SH-SY5Y (cell line): ENCODE measurements around the gene FAM222A.

Source experiments
- GATA2 ChIP-seq: IDR thresholded peaks from 2 replicates; pipeline ENCODE4 v1.6.1; 2011; ENCODE audit warnings: mild to moderate bottlenecking, low read depth, low read length
- GATA3 ChIP-seq: IDR thresholded peaks from 2 replicates; pipeline ENCODE4 v1.6.1; 2011; ENCODE audit warnings: low read depth, mild to moderate bottlenecking, low read length, moderate library complexity

DNA sequence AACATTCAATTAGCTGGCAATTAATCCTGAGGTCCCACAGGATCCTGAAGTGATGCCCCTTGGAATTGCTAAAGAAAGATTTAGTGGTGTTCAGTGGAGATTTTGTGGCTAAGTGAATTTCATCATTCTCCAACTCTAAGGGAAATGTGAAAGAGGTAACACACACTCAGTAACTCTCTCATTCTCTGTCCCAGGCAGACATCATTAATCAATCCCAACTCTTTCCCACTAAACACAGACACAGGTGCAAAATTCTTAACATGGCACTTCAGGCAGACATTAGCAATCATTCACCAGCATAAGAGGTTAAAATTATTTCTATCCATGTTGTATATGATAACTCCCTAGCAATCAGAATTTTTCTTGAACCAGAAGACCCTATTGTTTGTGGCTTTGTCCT is 79.4 kb downstream of the FAM222A start:
- TF ChIP-seq GATA2 (no peak), GATA3 (no peak)
